HK-2 (cell line): Measurements from ENCODE around the gene TMEM129.
"Not testable (repeated sequence)": the region's sequence is repeated elsewhere in the genome, so short reads cannot be mapped to it uniquely, and the experiment has no call there.

Source experiments
- DNase-seq: peaks from one replicate; pipeline ENCODE4 v3.0.0-alpha.2; 2018; ENCODE audit not compliant: unreplicated experiment

Gene TMEM129

DNA sequence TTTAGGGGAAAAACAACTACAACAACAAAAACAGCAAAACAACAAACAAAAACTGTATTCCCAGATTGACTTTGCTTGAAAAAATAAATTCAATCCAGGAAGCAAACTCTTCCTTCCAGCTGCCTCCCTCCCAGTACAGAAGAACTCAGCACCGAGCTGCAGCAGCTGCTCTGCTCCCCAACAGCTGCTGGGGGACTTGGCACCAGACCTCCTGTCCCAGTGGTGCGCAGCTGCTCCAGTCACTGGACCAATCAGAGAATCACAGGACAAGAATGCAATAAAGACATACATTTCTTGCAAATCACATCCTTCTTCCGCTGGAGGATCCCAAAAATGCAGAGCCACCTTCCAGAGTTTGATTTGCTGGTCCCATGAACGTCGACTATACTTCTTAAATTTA lies 25.2 kb downstream of the TMEM129 start:
- DNase-seq: no peak

DNA sequence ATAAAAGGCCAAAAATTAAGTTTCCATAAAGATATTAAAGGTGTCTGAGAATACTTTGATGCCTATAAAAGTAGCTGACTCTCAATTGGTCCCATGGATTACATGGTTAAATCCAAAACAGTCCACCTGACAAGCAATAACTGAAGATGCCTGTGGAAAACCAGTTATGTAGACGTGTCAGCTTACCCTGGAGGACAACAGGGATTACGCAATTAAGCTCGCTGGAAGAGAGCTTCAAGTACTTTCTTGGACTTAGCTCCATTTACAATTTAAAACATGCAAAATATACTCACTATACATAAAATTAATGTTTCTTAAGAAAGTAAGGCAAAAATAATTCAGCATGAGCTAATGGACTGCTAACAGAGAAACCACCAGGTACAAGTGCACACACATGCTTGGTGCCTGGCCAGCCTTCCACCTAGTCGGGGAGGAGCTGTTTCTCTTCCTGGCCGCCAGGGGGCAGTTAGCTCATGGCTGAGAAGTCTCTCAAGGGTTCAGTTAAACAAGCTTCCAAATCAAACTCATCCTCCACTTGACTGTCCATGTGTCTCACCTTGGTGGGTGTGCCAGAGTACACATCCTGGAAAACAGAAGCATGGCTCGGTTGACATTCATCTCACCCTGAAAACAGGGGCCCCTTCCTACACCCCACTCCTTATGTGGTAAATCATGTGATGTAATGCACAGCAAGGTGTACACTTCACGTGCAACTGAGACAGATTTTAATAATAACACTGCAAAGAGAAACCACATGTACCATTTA lies 27.8 kb downstream of the TMEM129 start:
- peak; percentile 70 for DNase-seq

DNA sequence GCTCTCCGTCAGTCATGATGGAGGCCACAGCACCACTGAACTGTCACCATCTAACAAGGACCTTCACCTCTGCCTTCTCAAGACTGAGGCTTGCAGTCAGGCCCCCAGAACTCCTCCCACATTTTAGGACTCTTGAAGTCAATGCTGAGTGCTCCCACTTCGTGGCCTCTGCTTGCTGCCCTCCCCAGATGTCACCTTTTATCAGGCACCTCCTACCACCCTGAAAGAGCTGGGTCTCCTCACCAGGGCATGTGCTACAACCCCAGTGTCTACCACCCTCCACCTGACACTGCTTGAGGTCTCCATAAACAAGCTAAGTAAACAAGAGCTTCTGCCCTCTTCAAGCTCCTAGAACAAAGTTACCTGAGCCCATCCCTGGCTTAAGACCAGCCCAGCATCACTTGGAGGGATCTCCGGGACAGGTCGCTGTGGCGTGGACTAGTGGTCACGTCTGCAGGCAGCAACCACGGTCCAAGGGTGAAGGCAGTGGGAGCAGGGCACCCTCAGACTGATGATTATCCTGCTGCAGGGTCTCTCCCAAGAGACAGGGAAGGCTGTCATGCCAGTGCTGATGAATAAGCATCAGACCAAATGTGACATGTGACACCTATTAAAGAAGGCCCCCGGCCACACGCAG lies 29.3 kb downstream of the TMEM129 start:
- no peak for DNase-seq

DNA sequence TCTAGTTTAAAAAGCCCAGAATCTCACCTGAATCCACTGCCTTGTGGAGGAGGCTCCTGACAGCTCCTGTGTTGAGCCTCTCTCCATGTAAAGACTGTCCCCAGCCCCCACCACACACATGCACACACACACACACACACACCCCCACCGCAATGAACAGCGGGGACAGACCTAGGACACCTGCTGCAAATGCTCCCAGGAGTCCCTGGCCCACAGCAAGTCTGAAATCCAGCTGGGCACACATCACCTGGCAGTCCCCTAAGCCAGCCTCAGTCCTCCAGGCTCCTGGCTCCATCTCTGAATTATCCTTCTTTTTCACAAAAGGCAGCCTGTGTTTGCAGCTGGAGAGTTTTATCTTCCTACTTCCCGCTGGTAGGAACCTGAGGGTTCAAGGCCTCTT lies 30.4 kb downstream of the TMEM129 start:
- no peak for DNase-seq

DNA sequence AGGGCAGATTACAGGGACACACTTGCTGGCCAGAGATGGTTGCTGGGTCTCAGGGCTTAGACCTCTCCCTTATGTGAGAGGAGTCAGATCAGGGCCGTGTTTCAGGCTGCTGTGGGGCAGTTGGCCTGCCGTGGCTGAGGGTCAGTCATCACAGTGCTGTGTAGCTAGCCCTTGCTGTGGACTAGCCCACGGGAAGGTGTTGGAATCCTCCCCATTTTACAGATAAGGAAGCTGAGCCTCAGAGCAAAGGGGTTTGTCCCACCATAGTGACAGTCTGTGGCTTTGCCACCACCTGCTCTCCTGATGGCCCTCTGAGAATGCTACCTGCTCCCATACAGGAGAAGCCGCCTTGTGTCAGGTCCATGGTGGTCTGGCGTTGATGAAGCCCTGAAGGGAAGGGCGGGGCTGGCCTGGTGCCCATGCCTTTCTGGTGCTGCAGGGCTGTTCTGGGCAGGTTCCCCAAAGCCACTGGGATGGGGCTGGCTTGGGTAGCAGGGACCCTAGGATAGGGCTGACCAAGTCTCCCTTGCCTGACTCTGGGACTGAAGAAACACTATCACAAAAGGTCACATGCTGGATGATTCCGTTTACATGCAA lies 34.6 kb downstream of the TMEM129 start:
- DNase-seq: peak; percentile 28

DNA sequence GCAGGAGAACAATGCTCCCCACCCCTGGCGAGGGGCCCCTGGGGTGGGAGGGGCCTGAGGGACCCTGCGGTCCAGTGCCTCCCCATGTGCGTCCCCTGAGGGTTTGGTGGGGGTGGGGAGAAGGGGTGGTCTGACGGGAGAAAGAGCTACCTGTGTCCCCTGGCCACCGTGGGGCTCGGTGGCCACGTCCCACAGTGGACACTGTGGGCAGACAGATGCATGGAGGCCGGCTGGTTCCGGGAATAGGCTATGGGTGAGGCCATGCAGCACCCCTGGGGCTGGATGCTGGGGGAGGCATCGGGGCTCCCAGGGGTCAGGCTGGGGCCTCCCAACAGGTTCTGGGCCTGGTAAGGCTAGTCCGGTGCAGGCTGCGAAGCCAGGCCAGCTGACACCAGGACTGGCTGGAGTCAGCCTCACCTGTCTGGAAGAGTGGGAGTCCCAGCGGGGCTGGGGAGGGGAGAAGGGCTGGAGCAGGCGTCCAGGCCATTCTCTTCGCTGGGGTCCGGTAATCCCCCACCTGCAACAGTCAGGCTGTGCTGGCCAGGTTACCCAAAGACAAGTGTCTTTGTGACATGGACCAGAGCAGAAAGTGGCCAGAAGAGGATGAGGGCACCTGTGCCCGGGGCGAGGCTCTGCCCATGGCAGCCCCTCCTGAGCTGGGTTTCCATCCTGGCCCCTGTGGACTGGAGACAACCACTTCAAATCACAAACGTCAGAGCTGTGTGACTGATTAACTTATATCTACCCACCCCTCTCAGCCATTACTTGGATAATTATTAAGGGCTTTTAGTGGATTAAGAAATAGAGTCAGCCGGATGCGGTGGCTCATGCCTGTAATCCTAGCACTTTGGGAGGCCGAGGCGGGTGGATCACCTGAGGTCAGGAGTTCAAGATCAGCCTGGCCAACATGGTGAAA lies 35.6 kb downstream of the TMEM129 start:
- peak; percentile 70 for DNase-seq

DNA sequence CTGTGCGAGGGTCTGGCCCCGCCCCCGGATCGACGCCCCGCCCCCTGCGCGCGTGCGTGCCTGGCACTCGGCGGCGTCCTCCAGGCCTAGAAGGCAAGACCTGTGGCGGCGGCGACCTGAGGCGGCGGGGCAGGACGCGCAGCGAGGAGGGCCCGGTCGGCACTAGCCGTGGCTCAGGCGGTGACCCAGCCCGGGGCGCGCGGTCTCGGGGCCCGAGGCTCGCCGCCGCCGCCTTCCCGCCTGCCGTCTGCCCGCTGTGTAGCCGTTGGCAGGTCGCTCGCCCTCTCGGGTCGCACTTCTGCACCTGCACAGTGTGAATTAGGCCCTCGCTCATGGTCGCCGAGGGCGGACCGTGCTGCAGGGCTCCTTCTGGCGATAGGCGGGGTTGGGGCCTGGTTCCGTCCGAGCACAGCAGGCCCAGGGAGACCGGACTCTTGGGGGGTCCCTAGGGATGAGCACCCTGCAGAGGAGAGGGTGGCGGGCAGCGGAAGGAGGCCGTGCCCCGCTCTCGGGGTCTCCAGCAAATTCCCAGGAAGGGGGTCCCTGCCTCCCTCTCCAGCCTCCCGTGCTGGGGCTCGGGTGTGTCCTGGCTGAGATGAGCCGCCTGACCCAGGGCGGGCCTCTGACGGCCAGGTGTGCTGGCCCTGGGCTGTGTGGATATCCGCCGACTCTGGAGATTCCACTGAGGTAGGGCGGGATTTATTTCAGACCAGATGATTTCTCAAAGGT lies 36.5 kb downstream of the TMEM129 start:
- DNase-seq: no peak

DNA sequence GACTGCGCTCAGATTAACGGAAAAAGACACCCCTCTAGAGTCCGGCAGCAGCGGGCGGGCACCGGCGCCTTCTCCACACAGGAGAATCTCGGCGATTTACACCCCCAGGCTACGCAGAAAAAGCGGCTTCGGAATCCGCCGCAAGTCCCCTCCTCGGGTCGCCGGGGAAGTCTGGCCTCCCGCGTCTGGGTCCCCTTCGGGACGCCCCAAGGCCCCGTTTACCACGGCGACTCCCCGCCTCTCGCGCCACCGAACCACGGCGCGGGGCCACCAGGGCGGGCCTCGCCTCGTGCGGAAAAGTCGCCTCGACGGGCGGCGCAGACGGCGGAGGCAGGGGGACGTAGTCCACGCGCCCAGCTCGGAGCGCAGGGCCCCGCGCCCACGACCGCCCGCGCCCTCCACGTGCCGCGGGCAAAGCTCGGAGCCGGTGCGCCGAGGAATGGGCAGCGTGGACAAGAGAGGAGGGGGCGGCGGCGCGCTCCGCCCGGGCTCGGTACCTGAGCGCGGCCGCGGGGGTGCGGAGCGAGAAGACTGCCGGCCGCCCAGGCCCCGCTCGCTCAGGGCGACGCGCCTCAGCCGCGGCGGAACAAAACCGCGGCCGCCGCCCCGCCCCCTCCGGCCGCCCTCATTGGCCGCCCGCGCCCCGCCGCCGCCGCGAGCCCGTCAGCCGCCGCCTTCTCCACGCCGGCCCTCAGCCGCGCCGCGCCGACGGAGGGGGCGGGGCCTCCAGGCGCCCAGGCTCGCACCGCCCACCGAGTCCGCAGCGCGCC lies 37.2 kb downstream of the TMEM129 start, which contains the start of gene FAM53A:
Gene FAM53A, minus strand, starts transcription at position 578 of the 770 bp plus-strand sequence. CDS start 15,572 bp downstream, outside the sequence.
- peak; percentile 89 for DNase-seq

DNA sequence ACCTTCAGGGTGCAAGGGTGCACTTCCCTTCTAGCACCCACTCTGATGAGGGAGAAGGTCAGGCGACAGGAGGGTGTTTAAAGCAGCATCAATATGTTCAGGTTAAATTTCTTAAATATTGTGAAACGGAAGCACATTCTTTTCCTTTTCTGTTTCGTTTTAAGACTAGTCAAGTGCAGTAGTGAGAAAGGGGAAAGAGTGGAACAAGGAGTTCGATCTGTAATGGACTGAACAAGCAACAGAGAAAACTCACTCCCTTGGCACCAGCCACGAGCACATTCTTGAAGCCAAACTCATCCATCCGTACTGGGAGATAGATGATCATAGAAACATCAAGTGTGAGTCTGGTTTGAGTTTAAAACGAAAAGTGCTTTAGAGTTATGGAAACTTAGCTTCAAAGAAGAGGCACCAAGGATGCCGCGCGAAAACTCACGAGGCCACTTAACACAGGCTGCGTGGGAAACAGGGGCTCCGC lies 37.8 kb downstream of the TMEM129 start:
- no peak for DNase-seq

DNA sequence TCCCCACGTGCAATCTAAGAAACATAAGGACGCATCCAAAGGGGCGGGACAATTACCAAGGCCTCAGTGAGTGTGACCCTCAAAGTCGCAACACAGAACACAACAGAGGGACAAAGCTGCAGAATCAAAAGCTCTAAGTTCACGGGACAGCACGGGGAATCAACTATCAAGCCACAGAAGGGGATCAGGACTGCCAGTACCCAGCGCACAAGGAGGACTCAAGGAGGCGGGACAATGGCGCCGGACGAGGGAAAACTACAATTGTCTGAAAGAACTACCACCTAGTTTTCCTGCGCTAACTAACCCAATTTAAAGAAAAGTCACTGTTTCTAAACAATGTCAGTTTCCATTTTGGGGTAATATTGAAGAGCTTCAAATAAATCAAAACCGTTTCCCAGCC lies 38.3 kb downstream of the TMEM129 start:
- DNase-seq: no peak

DNA sequence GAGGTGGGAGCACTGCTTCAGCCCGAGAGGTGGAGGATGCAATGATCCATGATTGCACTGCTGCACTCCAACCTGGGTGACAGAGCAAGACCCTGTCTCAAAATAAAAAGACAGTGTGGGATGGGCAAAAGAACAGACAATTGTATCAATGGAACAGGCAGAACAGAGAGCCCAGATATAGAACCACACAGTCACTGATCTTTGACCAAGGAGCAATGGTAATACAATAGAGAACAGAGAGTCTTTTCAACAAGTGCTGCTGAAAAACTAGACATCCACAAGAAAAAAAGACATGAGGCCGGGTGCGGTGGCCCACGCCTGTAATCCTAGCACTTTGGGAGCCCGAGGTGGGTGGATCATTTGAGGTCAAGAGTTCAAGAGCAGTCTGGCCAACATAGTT lies 42.9 kb downstream of the TMEM129 start:
- no peak for DNase-seq

DNA sequence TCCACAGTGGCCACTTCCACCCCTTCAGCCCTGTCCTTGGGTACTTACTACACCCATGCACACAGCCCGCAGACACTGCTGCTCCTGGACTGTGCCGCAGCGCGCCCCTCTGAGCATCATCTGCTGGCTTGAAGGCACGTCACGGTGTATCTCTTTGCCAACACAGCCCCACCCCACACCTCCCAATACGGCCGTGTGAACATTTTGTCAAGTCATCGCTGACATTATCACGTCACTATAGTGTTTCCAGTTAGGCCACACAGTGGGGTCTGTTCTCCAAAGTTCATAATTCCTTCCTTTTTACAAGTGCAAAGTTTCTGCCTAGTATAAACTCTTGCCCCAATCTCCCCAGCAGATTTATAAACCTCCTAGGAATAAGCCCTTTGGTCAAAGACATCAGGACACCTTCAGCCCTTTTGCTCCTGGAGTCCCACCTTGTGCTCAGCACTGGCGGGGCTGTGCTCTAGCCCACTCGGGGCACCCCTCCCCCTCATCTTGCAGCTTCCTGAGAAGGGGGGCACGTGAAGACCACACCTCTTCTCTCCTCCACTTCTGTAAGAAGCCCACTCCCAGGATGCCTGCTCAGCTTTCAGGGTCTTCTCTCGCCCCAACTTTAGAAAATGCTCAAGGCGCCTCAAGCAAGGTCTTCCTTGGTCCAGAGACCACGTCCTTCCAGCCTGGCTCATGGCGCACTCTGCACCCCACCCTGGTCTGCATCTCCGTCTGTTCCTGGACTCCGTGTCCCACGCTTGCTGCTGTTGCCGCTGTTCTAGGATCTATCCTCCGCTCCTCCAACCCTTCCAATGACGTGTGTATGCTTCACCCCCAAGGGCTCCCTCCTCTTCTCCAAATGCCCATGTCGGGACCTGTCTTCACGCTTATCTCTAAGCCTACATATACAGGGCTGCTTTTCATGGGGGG lies 44.3 kb downstream of the TMEM129 start:
- no peak for DNase-seq

DNA sequence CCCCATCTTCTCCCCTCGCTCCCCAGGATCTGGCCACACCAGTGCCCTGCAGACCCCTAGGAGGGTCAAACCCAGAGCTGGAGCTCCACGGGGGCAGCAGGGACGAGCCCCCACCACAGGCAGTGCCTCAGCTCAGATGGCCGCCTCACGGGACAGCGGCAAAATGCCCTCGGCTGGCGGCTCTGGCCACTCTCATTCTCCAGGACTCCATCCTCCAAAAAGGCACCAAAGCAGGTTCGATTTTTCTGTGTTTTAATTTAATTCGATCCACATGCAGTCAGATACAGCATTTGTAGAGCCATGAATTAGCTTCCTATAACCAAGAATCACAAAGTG lies 45.4 kb downstream of the TMEM129 start:
- DNase-seq: no peak

DNA sequence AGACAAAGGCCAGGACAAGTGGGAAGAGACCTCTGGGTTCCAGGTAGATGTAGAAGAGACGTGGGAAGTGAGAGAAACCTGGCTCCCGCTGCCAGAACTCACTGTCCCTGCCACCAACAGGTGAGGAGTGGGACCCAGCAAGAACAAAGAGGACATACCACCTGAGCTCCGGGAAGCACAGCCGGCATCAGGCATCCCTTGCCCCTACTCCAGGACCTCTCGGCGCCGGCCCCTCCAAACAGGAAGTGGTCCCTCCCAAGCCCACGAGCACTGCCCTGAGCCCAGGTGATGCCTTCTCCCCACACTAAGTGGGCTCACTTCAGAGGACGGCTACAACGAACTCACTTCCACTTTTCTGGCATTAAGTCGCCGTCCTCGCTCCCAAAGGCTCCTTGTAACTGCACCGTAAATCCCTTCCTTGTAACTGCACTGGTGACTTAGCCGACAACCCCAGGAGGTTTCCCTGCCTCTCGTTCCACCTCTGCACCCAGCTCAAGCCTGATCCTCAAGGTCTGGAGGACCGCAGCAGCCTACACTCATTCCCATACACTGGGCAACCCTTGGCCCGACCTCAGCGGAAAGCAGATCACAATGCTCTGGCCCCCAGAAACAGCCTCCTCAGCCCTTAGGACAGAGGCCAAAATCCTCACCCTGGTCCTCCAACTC lies 45.9 kb downstream of the TMEM129 start:
- no peak for DNase-seq

DNA sequence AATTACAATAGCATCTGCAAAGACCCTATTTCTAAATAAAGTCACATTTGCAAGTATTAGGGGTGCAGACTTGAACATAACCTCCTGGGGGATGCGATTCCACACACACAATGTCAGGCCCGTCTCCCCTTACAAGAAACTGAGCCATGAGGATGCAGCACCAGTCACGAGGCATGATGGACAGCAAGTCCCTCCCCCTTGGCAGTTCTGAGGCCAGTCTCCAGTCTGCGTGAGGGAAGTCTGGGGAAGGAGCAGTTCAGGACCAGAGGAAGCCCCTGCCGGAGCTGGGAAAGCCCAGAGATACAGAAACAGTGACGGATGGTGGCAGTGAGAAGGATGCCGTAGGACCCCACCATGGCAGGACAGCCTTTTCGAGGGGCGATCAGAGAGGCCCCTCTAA lies 46.4 kb downstream of the TMEM129 start:
- DNase-seq: no peak

DNA sequence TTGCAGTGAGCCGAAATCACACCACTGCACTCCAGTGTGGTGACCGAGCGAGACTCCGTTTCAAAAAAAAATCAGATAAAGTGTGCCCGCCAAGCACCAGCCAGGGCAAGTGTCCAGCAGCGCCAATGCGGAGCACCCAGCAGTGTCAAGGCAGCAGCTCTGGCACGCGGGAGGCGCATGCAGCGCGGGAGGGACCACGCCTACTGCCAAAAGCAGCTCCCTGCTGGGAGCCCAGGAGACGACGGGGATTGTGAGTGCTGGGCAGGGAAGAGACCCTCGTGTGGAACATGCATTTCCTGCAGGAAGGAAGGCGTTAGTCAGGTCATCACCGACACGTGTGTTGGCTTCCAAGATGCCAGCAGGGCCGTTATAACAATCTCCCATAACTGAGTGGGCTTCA lies 47.5 kb downstream of the TMEM129 start:
- no peak for DNase-seq

DNA sequence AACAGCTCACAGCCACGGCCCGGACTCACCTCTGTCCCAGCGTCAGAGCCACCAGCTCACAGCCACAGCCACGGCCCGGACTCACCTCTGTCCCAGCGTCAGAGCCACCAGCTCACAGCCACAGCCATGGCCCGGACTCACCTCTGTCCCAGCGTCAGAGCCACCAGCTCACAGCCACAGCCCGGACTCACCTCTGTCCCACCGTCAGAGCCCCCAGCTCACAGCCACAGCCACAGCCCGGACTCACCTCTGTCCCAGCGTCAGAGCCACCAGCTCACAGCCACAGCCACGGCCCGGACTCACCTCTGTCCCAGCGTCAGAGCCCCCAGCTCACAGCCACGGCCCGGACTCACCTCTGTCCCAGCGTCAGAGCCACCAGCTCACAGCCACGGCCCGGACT lies 50.1 kb downstream of the TMEM129 start:
- not testable (repeated sequence) for DNase-seq

DNA sequence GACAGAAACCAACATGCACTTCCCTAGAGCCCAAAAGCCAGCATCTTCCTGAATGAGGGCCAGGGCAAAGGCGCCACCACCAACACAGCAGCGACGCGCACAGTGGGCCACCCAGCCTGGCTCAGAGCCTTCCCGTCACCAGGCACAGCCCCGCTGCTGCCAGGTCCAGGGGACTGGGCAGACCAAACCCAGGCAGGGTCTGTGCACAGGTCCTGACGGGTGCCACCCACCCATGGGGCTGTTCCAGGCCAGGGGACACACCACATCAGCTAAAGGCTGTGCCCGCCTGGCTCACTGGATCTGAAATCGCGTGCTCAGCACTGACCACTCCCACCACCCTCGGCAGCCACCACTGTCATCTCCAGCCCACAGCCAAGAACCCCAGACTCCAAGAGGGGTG lies 50.8 kb downstream of the TMEM129 start:
- no peak for DNase-seq

DNA sequence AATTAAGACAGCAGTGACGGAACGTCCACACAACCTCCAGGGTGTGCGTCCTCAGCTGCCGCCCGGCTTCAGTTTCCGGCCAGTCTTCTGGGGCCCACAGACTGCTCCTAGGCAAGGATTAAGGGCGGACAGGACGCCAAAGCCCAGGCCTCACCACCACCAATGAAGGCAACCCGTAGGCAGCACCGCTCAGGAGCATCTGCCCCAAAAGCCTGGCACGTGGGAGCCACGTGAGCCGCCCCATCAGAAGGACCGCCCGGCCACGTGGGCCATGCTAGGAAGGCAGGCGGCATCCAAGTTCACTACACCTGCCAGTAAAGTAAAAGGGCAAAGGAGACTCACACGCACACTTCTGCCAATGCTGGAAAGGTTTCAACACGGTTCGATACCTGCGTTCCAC lies 51.3 kb downstream of the TMEM129 start:
- DNase-seq: no peak
